GM18505 (cell line): ENCODE results near the gene PSMG1.
"Not testable (repeated sequence)": the region's sequence is repeated elsewhere in the genome, so short reads cannot be mapped to it uniquely, and the experiment has no call there.

Experiments used
- ATAC-seq: cut with Tn5 transposase; IDR thresholded peaks from one replicate; pipeline ENCODE4 v1.9.1; 2021; ENCODE audit not compliant: unreplicated experiment
- POLR2A ChIP-seq: IDR thresholded peaks from 4 replicates; pipeline ENCODE4 v1.6.1; 2011; ENCODE audit warnings: borderline replicate concordance; ENCODE audit not compliant: insufficient read depth, insufficient read length; ENCODE audit errors: extremely low read depth

PSMG1 gene

DNA sequence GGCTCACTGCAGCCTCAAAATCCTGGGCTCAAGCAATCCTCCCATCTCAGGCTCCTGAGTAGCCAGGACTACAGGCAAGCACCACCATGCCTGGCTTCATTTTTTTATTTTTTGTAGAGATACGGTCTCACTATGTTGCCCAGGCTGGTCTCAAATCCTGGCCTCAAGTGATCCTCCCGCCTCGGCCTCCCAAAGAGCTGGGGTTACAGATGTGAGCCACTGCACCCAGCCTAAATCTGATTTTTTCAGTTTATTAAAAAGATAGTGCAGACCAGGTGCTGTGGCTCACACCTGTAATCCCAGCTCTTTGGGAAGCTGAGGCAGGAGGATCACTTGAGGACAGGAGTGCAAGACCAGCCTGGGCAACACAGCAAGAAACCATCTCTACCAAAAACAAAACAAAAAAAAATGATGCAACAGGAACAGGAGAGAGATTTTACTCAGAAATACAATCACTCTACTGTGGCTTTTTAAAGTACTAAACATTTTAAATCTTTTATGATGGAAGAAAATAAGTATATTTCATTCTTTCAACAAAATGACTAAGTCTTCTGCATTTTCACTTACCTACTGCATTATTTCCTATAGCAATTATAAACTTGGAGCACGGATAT lies 1.9 kb downstream of the PSMG1 start:
- ATAC-seq: no peak

DNA sequence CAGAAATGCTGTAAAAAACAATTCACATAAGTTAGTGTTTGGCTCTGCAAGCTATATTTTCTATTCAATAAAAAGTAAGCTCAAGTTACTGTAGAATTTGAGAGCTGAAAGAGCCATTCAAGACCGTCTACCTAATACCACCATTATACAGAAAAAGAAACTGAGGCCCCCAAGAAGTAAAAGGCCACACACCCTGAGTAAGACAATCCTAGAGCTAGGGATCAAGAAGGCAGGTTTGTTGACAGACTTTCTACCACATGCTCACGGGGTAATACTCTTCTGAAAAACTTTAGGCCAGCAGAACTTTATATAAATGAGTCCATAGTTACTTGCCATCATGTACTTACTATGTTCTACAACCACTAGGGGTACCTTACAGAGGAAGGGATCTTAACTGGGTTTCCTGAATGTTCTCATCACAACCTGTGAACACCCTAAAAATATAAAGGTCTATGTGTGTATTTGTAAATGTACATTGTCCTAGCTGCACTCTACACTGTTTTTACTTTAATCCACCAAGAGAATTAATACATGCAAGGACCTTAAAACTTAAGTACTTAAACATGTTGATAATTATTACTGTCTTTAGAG lies 2.7 kb downstream of the PSMG1 start:
- ATAC-seq: no peak
- no peak for TF ChIP-seq POLR2A

More for the DNA sequence above, 1.9 kb downstream of the PSMG1 start:
- no peak for TF ChIP-seq POLR2A

DNA sequence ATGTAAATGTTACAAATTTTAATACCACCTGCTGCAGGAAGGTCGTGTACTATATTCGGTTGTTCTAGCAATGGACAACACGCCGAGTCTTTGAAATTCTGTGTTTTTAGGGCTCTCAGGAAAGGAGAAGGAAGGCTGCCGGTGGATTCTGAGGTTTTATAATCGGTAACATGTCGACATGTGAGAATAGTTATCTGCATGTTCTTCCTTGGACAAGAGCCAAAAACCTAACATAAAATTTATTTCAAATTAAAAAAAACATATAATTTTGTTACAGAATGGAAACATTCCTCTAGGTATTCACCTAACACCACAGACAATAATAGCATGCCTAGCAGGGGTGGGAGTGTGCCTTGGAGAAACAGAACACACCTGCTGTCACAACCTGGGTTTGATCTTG lies 4.8 kb downstream of the PSMG1 start:
- TF ChIP-seq POLR2A: no peak
- no peak for ATAC-seq

- ATAC-seq: no peak
- no peak for TF ChIP-seq POLR2A
Measured at GRCh38 chr21:39176271-39176709, 7.0 kb downstream of the PSMG1 start.

DNA sequence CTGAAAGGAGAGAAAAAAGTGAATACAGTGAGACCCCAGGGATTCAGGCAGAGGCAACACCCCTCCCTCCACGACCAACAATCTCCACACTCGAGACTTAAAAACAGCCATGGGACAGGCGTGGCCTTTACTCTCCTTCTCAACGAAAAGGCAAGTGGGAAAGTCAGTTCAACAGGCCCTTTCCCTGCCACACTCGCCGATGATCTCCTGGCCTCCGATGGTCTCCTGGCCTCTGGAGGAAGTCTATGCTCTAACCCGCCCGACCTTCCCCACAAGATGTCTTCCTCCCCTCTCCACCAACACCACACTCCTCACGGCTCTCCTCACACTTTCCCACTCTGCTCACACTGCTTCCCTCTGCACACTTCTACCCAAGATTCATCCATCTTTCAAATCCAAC lies 7.6 kb downstream of the PSMG1 start:
- ATAC-seq: no peak
- no peak for TF ChIP-seq POLR2A

GRCh38 chr21:39175154-39175553 lies 8.1 kb downstream of the PSMG1 start:
- ATAC-seq: no peak
- no peak for TF ChIP-seq POLR2A

GRCh38 chr21:39173716-39174680 lies 9.3 kb downstream of the PSMG1 start:
- no peak for ATAC-seq
- TF ChIP-seq POLR2A: no peak

GRCh38 chr21:39169906-39170305 lies 13.3 kb downstream of the PSMG1 start:
- TF ChIP-seq POLR2A: no peak
- no peak for ATAC-seq

DNA sequence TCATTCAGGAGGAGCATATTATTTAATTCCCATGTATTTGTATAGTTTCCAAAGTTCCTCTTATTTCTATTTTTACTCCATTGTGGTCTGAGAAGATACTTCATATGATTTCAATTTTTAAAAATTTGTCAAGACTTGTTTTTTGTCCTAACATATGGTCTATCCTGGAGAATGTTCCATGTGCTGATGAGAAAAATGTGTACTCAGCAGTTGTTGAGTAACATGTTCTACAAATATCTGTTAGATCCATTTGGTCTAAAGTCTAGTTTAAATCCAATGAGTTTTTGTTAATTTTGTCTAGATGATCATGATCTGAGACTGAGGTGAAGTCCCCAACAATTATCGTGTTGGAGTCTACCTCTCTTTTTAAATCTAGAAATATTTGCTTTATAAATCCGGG lies 14.5 kb downstream of the PSMG1 start:
- no peak for TF ChIP-seq POLR2A
- ATAC-seq: no peak

DNA sequence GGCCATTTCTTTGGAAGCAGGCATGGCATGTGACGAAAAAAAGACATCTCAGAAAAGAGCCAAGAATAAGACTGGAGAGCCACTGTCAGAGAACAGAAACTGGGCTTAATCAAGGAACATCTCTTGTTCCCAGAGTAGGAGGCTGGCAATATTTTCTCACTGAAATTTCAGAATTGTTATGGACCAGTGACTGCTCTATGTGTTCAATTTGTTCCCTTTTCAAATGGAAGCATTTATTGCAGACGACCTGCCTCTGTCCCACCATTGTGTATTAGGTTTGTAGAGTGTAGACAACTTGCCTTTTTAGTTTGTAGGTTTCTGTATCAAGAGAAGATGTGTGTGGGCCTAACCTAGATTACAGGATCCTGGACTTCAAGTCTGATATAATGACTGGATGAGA lies 18.7 kb downstream of the PSMG1 start:
- TF ChIP-seq POLR2A: no peak
- ATAC-seq: no peak

DNA sequence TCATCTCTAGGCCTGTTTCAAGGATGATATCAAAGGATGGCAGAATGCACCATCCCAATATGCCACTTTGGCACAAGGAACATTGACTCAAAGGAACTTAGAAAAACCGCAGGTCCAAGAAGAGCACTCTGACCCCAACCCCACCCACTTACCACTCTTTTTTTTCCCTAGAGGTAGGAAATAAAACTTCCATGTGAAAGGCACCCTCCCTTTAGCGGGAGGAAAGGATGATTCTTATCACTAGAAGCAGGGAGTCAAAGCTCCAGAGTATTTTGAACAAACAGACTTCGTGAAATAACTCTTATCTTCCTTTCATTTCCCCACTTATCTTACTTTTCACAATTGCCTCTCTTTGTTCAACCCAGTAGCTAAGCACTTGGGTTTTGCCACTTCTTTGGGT lies 22.2 kb downstream of the PSMG1 start:
- TF ChIP-seq POLR2A: no peak

GRCh38 chr21:39159342-39160063 lies 23.7 kb downstream of the PSMG1 start:
- no peak for TF ChIP-seq POLR2A
- no peak for ATAC-seq

More for the DNA sequence above, 22.2 kb downstream of the PSMG1 start:
- ATAC-seq: no peak

- ATAC-seq: not testable (repeated sequence)
Measured at GRCh38 chr21:39157241-39157640, 26.0 kb downstream of the PSMG1 start.

- no peak for ATAC-seq
Measured at GRCh38 chr21:39156024-39156423, 27.2 kb downstream of the PSMG1 start.

GRCh38 chr21:39155578-39155977 lies 27.7 kb downstream of the PSMG1 start:
- no peak for TF ChIP-seq POLR2A
- ATAC-seq: no peak

More at GRCh38 chr21:39156024-39156423, 27.2 kb downstream of the PSMG1 start:
- TF ChIP-seq POLR2A: no peak
